Activated naive CD8-positive, alpha-beta T cell treated with anti-CD3 and anti-CD28 coated beads, Interleukin-2, amount 50 U/mL, for 24 hours (primary cell): ENCODE results near the gene RHD.
A peak's percentile ranks its signal among the peaks of the same experiment; 100 is the strongest.
"Not testable (repeated sequence)": the region's sequence is repeated elsewhere in the genome, so short reads cannot be mapped to it uniquely, and the experiment has no call there.

ENCODE experiments used
- ATAC-seq: fragments of 150-1000 bp; cut with Tn5 transposase; one replicate; pipeline ENCODE4 v1.10.0; 2021
- DNase-seq: peaks from one replicate; pipeline ENCODE4 v3.0.0; 2021
- H3K27ac Mint-ChIP-seq: one replicate; pipeline ENCODE4 v1.8.0; 2021; ENCODE audit warnings: mild to moderate bottlenecking, mixed read lengths
- H3K27me3 Mint-ChIP-seq: one replicate; pipeline ENCODE4 v1.8.0; 2021; ENCODE audit warnings: mixed read lengths
- H3K36me3 Mint-ChIP-seq: one replicate; pipeline ENCODE4 v1.8.0; 2021; ENCODE audit warnings: low read depth, mixed read lengths
- H3K4me1 Mint-ChIP-seq: one replicate; pipeline ENCODE4 v1.8.0; 2021; ENCODE audit warnings: mixed read lengths
- H3K4me3 Mint-ChIP-seq: one replicate; pipeline ENCODE4 v1.8.0; 2021; ENCODE audit warnings: mild to moderate bottlenecking, moderate library complexity, mixed read lengths
- H3K9me3 Mint-ChIP-seq: one replicate; pipeline ENCODE4 v1.8.0; 2021; ENCODE audit warnings: mixed read lengths

Gene RHD

GRCh38 chr1:25278358-25278757 is 6.0 kb downstream of the RHD start:
- H3K4me1 Mint-ChIP-seq, H3K27ac Mint-ChIP-seq, H3K4me3 Mint-ChIP-seq, H3K27me3 Mint-ChIP-seq, H3K9me3 Mint-ChIP-seq, DNase-seq, ATAC-seq, H3K36me3 Mint-ChIP-seq: not testable (repeated sequence)

GRCh38 chr1:25278790-25279189 is 6.5 kb downstream of the RHD start:
- H3K27ac Mint-ChIP-seq, H3K9me3 Mint-ChIP-seq, DNase-seq, H3K4me1 Mint-ChIP-seq, H3K4me3 Mint-ChIP-seq, H3K36me3 Mint-ChIP-seq, H3K27me3 Mint-ChIP-seq, ATAC-seq: not testable (repeated sequence)

- ATAC-seq, H3K27me3 Mint-ChIP-seq, H3K9me3 Mint-ChIP-seq, H3K27ac Mint-ChIP-seq, H3K4me3 Mint-ChIP-seq, H3K4me1 Mint-ChIP-seq, H3K36me3 Mint-ChIP-seq, DNase-seq: not testable (repeated sequence)
These were observed 7.4 kb downstream of the RHD start for GRCh38 chr1:25279693-25280111.

DNA sequence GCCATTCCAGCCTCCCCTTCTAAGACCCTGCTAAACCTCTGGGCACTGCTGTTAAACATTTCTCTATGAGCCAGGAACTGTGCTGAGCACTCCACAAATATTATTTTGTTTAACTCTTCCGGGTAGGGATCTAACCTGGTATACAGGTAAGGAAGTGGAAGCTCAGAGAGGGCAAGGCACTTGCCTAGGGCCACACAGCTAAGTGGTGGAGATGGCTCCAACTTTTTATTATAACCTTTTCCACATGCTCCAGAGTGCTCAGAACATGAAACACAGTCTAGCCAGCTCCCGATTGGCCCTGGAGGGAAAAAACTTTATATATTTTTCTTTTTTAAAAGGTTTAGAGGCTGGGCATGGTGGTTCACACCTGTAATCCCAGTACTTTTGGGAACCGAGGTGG is 13.6 kb downstream of the RHD start:
- not testable (repeated sequence) for H3K27me3 Mint-ChIP-seq, H3K27ac Mint-ChIP-seq, H3K36me3 Mint-ChIP-seq, DNase-seq, H3K4me1 Mint-ChIP-seq, ATAC-seq, H3K9me3 Mint-ChIP-seq, H3K4me3 Mint-ChIP-seq

- not testable (repeated sequence) for H3K36me3 Mint-ChIP-seq, H3K4me3 Mint-ChIP-seq, H3K27me3 Mint-ChIP-seq, ATAC-seq, H3K9me3 Mint-ChIP-seq, H3K4me1 Mint-ChIP-seq, DNase-seq, H3K27ac Mint-ChIP-seq
These were observed 14.9 kb downstream of the RHD start for GRCh38 chr1:25287164-25287563.

DNA sequence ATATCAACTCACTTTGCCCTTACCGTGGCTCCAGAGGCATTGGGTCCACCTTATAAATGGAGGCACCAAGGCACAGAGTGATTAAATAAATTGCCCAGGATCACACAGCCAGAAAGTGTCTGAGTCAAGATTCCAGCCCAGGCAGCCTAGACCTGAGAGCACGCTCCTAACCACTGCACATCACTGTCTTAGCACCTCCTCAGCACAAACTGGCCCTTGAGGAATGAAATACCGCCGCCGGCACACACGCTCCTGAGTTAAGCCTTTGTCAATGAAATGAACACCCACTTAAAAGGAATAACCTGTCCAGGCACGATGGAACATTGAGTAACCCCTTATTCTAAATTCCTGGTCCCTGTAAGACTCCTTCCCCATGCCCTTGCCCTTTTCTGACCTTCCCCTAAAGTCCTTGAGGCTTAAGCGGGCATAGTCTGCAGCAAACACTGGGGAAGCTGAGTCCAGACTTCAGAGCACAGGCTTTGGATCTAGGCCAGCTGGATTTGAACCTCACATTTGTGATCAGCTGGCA is 16.3 kb downstream of the RHD start:
- not testable (repeated sequence) for H3K4me3 Mint-ChIP-seq

DNA sequence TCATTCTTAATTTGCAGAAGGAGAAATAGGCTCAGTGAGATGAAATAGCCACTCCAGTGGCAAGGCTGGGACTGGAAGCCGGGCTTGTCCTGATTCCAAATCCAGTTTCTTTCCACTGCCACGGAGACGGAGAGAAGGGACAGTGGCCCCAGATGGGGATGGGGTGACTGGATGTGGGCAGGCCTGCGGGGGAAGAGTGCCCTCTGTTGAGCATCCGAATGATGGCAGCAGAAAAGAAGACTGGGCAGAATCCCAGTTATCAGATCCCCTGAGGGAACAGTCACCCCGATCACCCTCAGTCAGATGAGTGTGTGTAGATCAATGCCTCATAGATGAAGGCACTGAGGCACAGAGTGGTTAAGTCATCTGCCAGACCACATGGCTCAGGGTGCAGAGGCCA is 17.7 kb downstream of the RHD start:
- H3K4me3 Mint-ChIP-seq, DNase-seq, H3K9me3 Mint-ChIP-seq, H3K27me3 Mint-ChIP-seq, H3K4me1 Mint-ChIP-seq, H3K36me3 Mint-ChIP-seq, H3K27ac Mint-ChIP-seq: not testable (repeated sequence)
- ATAC-seq: peak; percentile 66

More for the DNA sequence above, 16.3 kb downstream of the RHD start:
- not testable (repeated sequence) for ATAC-seq, H3K36me3 Mint-ChIP-seq, DNase-seq, H3K4me1 Mint-ChIP-seq, H3K9me3 Mint-ChIP-seq, H3K27me3 Mint-ChIP-seq, H3K27ac Mint-ChIP-seq

- H3K4me3 Mint-ChIP-seq, DNase-seq, H3K36me3 Mint-ChIP-seq, H3K27me3 Mint-ChIP-seq, H3K27ac Mint-ChIP-seq, H3K4me1 Mint-ChIP-seq, ATAC-seq, H3K9me3 Mint-ChIP-seq: not testable (repeated sequence)
These were observed 21.1 kb downstream of the RHD start for GRCh38 chr1:25293426-25293825.

DNA sequence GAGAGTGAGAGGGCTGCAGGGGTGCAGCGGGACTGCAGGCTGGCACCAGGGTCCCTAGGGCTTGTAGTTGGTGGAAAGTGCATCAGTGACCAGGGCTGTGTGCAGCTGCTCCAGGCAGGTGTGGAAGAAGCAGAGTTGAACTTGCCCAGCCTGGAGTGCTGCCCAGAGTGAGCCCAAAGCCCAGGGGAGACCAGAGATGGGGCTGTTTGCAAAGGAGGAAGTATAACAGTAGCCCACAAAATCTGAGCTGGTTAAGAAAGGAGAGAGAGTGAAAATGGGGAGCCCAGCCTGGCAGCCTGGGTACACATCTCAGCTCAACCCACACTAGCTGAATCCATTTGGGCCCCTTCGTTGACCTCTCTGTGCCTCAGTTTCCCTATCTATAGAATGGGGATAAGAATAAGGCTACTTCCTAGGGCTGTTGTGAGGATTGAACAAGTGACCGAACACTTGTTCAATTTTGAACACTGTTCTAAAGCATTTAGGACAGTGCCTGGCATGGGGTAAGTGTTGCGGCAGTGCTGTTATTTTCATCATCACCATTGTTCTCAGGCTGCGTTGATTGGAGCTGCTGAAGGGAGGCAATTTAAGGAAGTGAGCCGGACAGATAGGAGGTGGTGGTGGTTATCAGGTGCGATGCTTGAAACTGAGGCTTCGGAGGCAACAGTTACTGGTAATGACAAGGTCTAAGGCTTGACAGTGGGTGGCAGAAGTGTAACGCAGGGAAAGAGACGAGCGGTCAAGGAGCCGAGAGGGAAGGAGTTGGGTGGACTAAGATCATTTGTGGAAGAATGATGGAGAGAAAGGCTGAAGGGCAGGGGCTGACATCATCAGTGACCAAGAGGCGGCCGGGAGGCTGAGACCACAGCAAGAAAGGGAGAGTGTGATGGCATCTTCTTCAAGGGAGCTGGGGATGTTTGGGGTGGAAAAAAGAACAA is 22.8 kb downstream of the RHD start:
- H3K4me1 Mint-ChIP-seq, H3K27me3 Mint-ChIP-seq, H3K36me3 Mint-ChIP-seq, DNase-seq, H3K27ac Mint-ChIP-seq, H3K9me3 Mint-ChIP-seq, H3K4me3 Mint-ChIP-seq, ATAC-seq: not testable (repeated sequence)

DNA sequence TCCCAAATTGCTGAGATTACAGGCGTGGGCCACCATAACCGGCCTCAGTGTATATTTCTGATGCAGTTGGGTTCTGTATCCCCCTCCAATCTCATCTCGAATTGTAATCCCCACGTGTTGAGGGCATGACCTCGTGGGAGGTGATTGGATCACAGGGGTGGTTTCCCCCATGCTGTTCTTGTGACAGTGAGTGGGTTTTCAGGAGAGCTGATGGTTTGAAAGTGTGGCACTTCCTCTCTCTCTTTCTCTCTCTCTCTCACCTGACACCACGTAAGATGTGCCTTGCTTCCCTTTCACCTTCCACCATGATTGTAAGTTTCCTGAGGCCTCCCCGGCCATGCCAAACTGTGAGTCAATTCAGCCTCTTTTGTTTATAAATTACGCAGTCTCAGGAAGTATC is 24.2 kb downstream of the RHD start:
- not testable (repeated sequence) for H3K9me3 Mint-ChIP-seq, ATAC-seq, H3K27me3 Mint-ChIP-seq, H3K4me3 Mint-ChIP-seq, H3K27ac Mint-ChIP-seq, H3K4me1 Mint-ChIP-seq, H3K36me3 Mint-ChIP-seq, DNase-seq

- not testable (repeated sequence) for ATAC-seq
These were observed 28.4 kb downstream of the RHD start for GRCh38 chr1:25300729-25301128.

DNA sequence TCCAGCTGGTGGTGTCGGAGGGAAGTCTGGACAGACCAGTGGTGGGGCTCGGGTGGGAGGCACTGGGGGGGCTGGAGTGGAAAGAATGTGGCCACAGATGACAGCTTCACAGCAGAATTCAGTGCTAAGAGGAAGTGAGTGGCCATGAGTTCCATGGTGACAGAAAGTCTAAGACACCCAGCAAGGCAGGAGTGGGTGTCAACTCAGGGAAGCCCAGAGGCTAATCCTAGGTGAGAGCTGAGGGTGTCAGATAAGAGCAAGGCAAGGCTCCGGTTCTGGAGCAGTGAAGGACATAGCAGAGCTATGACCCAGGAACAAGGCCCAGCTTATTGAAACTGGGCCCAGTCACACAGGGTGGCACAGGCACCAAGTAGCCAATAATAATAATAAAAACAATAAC is 30.0 kb downstream of the RHD start:
- ATAC-seq, H3K27ac Mint-ChIP-seq, H3K36me3 Mint-ChIP-seq, H3K4me3 Mint-ChIP-seq, H3K27me3 Mint-ChIP-seq, H3K9me3 Mint-ChIP-seq, DNase-seq, H3K4me1 Mint-ChIP-seq: not testable (repeated sequence)

More at GRCh38 chr1:25300729-25301128, 28.4 kb downstream of the RHD start:
- not testable (repeated sequence) for DNase-seq, H3K27me3 Mint-ChIP-seq, H3K9me3 Mint-ChIP-seq, H3K4me3 Mint-ChIP-seq, H3K36me3 Mint-ChIP-seq, H3K27ac Mint-ChIP-seq, H3K4me1 Mint-ChIP-seq

DNA sequence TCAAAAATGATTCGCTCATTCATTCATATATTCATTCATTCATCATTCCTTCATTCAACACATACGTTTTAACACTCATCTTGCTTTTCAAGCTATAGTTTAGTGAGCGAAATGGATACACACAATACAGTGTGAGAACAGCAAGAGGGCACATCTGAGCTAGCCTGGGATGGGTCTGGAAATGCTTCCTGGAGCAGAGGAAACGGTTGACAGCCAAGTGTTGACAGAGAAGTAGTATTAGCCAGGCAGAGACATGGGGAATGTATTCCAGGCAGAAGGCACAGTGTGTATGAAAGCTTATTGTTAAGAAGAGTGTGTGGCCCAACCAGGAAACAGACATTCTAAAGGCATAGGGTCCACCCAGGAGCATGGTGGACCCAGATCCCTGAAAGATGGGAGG is 32.6 kb downstream of the RHD start:
- not testable (repeated sequence) for H3K9me3 Mint-ChIP-seq, H3K27ac Mint-ChIP-seq, H3K27me3 Mint-ChIP-seq, H3K4me1 Mint-ChIP-seq, ATAC-seq, DNase-seq, H3K4me3 Mint-ChIP-seq, H3K36me3 Mint-ChIP-seq

DNA sequence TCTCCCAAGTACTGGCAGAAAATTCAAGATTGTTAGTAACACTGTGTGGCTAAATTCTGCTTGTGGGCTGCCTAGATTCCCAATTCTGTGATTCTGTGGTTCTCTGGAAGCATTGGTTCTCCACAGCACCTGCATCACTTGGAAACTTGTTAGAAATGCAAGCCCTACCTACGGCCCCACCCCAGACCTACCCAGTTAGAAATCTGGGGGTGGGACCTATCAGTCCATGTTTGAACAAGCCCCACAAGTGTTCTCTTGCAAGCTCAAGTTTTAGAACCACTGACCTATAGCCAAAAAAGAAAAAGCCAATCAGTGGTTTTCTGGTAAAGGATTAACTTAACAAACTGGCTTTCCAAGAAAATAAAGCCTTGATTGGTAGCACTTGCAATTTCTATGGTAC is 35.9 kb downstream of the RHD start:
- not testable (repeated sequence) for ATAC-seq, H3K9me3 Mint-ChIP-seq, H3K27ac Mint-ChIP-seq, H3K27me3 Mint-ChIP-seq, H3K4me1 Mint-ChIP-seq, H3K36me3 Mint-ChIP-seq, DNase-seq, H3K4me3 Mint-ChIP-seq

DNA sequence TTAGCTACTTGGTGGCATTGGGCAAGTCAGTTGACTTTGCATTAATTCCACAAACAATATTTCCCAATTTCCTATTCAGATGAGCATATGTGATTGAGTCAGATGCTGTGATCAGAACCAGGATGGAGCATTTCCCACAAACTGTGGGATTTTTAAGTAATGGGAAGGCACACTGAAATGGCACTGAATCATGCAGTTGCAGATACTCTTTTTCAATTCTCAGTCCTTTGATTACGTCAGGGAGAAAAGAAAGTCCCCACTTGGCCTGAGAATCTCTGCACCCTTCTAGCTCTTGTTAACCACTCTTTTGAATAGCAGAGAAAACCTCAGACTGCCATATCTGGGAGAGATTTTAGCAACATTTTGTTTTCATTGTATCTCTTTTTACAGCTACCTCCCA is 36.8 kb downstream of the RHD start:
- H3K9me3 Mint-ChIP-seq, H3K4me1 Mint-ChIP-seq, H3K4me3 Mint-ChIP-seq, ATAC-seq, H3K27me3 Mint-ChIP-seq, H3K27ac Mint-ChIP-seq, DNase-seq, H3K36me3 Mint-ChIP-seq: not testable (repeated sequence)
